GM21576 (cell line): Measurements from ENCODE around the gene RNF157.
"Not testable (repeated sequence)": the region's sequence is repeated elsewhere in the genome, so short reads cannot be mapped to it uniquely, and the experiment has no call there.

Experiments
- ATAC-seq: cut with Tn5 transposase; IDR thresholded peaks from one replicate; pipeline ENCODE4 v1.9.1; 2021; ENCODE audit warnings: mild to moderate bottlenecking, moderate library complexity; ENCODE audit not compliant: unreplicated experiment

The RNF157 gene

GRCh38 chr17:76270770-76271668, 30.7 kb upstream of the RNF157 start:
- ATAC-seq, result peak; percentile 0

- ATAC-seq, result no peak
Observed at GRCh38 chr17:76270127-76270592, 29.9 kb upstream of the RNF157 start.

DNA sequence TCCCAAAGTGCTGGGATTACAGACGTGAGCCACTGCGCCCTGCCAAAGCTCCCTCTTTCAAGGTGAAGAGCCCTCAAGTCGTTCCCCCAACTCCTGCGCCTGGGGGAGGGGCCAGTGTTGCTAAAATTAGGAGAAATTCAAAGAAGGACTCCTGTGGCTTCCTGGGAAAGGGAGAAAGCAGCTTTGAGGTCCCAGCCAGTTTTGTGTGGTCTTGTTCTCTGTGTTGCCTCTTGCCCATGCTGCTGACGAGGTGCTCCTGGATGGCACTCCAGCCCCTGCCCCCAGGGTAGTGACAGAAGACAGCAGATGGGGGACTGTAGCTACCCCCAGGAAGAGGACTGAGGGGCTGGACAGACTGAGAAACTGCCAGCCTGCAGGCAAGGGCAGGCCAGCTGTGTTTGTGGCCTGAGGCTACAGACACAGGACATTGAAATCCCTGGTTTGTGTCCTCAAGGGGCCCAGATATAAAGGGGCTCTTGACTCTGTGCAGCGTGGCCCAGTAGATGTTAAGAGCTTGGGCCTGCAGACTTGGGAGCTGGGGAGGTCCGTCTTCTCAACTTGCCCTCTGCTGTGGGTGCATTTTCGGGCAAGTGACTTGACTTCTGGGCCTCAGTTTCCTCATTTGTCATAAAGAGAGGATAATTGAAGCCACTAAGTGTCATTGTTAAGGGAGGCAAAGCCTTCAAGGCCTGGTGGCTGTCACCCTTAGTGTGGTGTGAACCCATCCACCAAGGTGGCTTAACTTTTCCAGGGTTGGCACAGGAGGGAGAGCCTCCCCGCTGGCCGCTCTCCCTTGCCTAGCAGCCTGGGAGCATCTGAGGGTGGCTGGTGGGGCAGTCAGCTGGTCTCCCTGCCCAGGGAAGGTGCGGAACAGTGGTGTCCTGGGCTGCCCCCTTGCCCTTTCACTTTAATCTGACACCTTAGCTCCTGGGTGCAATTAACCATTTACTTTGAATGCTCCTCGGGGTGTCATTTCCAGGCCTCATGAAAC, 29.0 kb upstream of the RNF157 start:
- no peak for ATAC-seq

- ATAC-seq, result no peak
Observed at GRCh38 chr17:76268015-76268749, 27.9 kb upstream of the RNF157 start.

DNA sequence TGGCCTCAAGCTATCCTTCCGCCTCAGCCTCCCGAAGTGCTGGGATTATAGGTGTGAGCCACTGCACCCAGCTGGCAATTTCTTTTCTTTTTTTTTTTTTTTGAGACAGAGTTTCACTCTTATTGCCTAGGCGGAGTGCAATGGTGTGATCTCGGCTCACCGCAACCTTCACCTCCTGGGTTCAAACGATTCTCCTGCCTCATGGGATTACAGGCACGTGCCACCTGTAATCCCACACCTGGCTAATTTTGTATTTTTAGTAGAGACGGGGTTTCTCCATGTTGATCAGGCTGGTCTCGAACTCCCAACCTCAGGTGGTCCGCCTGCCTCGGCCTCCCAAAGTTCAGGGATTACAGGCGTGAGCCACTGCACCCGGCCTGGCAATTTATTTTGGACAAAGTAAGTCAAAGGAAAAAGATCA, 27.3 kb upstream of the RNF157 start:
- ATAC-seq, result not testable (repeated sequence)

- ATAC-seq, result no peak
Observed at GRCh38 chr17:76267051-76267576, 26.8 kb upstream of the RNF157 start.

DNA sequence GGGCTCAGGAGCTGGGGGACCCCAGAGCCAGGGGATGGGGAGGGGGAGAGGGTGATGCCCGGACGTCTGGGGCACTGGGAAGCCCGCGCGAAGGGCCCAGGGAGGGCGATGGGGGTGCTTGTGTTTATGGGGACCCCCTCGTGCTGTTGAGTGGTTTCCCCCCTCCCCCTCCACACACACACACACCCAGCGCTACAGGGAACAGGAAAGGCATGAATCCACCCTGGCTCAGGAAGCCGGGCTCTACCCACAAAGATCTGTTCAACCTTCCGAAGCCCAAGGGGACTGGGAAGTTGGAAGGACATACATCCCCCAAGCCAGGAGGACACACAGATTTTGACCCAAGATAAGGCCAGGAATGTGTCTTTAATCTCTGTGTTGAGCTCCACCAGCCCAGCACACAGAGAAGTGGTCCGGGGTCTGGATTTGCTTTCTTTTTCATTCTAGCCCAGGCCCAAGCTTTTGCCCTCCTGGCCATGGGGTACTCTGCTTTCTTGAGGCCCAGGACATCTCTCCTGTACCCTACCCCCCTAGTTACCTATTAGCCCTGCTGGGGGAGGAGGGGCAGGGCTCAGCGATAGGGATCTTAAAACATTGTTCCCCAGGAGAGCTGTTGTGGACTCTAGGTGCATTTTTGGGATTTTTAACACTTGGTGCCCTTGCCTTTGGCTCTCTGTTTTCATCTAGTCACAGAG, 26.1 kb upstream of the RNF157 start:
- no peak for ATAC-seq

DNA sequence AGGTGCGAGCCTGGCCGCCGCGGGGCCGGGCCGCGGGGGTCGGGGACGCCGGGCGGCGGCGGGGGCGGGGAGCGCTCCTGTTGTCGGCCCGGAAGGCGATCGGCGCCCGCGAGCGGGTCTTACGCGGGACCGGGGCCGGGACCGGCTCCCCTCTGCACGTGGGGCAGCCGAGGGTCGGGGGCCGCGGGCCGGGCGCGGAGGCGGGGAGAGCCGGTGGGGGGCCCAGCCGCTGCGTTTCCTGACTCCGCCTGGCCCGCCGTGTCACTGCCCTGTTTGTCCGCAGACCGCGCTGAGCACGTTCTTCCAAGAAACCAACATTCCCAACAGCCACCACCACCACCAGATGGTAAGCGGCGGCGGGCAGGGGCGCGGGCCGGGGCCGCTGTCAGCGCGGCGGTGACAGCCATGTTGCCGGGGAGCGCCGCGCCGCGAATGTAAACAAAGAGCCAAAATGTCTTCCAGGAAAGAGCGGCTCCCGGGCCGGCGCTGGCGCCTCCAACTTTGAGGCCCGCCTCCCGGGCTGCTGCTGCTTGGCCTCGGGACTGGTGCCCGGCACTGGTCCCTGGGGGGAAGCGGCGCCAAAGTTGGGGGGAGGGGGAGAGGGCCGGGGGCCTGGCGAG, 25.4 kb upstream of the RNF157 start:
- ATAC-seq, result no peak

- peak; percentile 66 for ATAC-seq
Observed at GRCh38 chr17:76264755-76265623, 24.7 kb upstream of the RNF157 start, which contains the start of gene UBALD2. Gene UBALD2, plus strand, starts transcription at chr17:76265348. Its CDS starts 158 bp downstream, at chr17:76265506.

DNA sequence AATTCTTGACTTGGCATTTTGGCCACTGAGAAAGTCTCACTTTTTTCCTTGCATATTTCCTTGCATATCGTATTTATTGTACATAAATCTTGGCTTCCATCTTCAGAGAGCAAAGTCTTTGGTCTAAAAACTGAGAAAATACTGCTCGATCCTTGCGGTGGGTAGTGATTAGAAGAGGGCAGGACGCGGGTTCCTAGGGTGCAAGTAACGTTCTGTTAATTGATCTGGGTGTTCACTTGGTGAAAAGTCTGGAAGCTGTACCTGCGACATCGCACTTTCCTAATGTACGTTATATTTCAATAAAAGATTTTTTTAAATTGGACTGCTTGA, 24.1 kb upstream of the RNF157 start:
- ATAC-seq, result peak; percentile 2

DNA sequence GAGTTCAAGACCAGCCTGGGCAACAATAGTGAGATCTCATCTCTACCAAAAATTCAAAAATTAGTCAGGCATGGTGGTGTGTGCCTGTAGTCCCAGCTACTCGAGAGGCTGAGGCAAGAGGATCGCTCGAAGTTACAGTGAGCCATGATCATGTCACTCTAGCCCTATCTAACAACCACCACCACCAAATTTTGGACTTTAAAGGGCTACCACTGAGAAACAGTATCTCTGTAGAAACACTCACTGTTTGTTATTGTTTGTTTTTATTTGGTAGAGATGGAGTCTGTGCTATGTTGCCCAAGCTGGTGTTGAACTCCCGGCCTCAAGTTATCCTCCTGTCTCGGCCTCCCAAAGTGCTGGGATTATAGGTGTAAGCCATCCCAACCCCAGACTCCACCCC, 23.6 kb upstream of the RNF157 start:
- no peak for ATAC-seq

- no peak for ATAC-seq
Observed at GRCh38 chr17:76262732-76263344, 22.5 kb upstream of the RNF157 start.

DNA sequence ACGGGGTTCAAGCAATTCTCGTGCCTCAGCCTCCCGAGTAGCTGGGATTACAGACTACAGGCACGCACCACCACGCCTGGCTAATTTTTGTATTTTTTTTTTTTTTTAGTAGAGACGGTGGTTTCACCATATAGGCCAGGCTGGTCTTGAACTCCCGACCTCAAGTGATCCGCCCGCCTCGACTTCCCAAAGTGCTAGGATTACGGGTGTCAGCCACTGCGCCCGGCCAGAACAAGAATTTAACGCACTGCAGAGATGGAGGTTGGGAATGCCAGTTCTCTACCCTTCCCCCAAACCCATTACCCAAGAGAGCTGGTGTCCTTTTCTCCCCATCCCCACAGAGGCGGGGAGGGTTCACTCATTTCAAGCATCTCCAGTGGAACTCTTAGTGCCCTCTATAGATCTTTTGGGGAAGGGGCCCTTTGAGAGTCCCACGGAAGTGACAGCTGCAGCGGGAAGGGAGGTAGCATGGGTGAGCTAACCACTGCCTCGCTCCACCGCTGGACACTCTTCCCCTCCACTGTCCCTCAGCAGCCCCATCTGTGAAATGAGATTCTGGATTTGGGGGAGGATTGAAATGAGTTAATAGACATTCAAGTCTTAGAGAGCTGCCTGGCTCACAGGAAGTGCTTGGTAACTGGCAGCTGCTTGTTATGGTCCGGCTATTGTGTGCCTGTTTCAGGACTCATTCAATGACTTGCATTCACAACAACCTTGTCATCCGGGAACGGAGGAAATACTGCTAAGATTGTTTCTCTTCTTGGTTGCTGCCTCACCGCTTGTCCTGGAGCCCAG, 21.3 kb upstream of the RNF157 start:
- no peak for ATAC-seq

GRCh38 chr17:76260669-76261068, 20.4 kb upstream of the RNF157 start:
- no peak for ATAC-seq

DNA sequence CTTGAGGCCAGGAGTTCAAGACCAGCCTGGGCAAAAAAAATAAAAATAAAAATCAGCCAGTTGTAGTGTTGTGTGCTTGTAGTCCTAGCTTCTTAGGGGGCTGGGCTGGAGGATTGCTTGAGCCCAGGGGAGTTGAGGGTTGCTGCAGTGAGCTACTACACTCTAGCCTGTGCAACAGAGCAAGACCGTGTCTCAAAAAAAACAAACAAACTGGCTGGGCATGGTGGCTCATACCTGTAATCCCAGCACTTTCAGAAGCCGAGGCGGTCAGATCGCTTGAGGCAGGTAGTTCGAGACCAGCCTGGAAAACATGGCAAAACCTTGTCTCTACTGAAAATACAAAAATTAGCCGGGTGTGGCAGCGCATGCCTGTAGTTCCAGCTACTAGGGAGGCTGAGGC, 19.9 kb upstream of the RNF157 start:
- ATAC-seq, result no peak

DNA sequence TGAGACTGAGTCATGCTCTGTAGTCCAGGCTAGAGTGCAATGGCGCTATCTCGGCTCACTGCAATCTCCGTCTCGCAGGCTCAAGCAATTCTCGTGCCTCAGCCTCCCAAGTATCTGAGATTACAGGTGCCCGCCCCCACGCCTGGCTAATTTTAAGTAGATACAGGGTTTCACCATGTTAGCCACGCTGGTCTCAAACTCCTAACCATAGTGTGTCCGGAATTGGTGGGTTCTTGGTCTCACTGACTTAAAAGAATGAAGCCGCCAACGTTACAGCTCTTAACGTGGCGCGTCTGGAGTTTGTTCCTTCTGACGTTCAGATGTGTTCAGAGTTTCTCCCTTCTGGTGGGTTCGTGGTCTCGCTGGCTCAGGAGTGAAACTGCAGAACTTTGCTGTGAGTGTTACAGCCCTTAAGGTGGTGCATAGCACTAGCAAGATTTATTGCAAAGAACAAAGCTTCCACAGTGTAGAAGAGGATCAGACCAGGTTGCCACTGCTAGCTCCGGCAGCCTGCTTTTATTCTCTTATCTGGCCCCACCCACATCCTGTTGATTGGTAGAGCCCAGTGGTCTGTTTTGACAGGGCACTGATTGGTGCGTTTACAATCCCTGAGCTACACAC, 16.2 kb upstream of the RNF157 start:
- not testable (repeated sequence) for ATAC-seq
